Aorta (tissue), 5 donors: ENCODE measurements around the gene FBXL17. TPM values are rescaled to one million over a fixed set of nuclear protein-coding genes. Genes with fewer than 3 reads are reported as not detected.

ENCODE experiments used
- ATAC-seq: fragments of 200-7000 bp; cut with Tn5 transposase; one replicate; pipeline ENCODE4 v1.9.1; 2022; ENCODE audit warnings: moderate library complexity; ENCODE audit not compliant: low FRiP score
- DNase-seq, 2 donors: peaks; one replicate each; pipeline ENCODE4 v3.0.0-alpha.2; 2020
- H3K27ac ChIP-seq, 2 donors: one replicate each; pipeline ENCODE4 v1.5.1; 2013; ENCODE audit warnings: low read length in 2 of 2, mild to moderate bottlenecking in 2 of 2, moderate library complexity in 2 of 2, control low read depth in 1 of 2, inconsistent platforms in 1 of 2, low read depth in 1 of 2
- H3K27me3 ChIP-seq, 2 donors: one replicate each; pipeline ENCODE4 v1.6.1; 2013; ENCODE audit warnings: control low read depth in 1 of 2, low read length in 1 of 2, mild to moderate bottlenecking in 1 of 2, moderate library complexity in 1 of 2; ENCODE audit not compliant: insufficient read depth in 2 of 2, control insufficient read depth in 1 of 2
- H3K36me3 ChIP-seq, 2 donors: one replicate each; pipeline ENCODE4 v1.6.1; 2013; ENCODE audit warnings: control low read depth in 1 of 2, low read length in 1 of 2, mild to moderate bottlenecking in 1 of 2; ENCODE audit not compliant: insufficient read depth in 2 of 2, control insufficient read depth in 1 of 2
- H3K4me1 ChIP-seq, 2 donors: one replicate each; pipeline ENCODE4 v1.6.1; 2013; ENCODE audit warnings: low read length in 2 of 2, control low read depth in 1 of 2, mild to moderate bottlenecking in 1 of 2, moderate library complexity in 1 of 2; ENCODE audit not compliant: insufficient read depth in 2 of 2, control insufficient read depth in 1 of 2
- H3K4me3 ChIP-seq, 2 donors: one replicate each; pipeline ENCODE4 v1.5.1; 2013; ENCODE audit warnings: low read length in 2 of 2, control low read depth in 1 of 2, mild to moderate bottlenecking in 1 of 2
- H3K9me3 ChIP-seq: one replicate; pipeline ENCODE4 v1.6.1; 2013; ENCODE audit warnings: mild to moderate bottlenecking, low read length; ENCODE audit not compliant: control insufficient read depth
- WGBS, 2 donors: extraction: QIAGEN DNeasy Blood & Tissue Kit; methylation state at CpG; one replicate each; pipeline ENCODE4 v1.1.7; 2013; 5-methylcytosine and 5-hydroxymethylcytosine counted together
- intact Hi-C, 2 donors: fragments of 100-400 bp; cut with DNase I; formaldehyde crosslinking; loops; one replicate each; pipeline versions ENCODE4 v1.14.2 to v1.15.0; 2022
- polyA plus RNA-seq, 2 donors: library from polyadenylated mRNA; stranded (reverse); fragments of 200-250 nt; gene quantifications; one replicate each; pipeline ENCODE4 v1.2.3, GENCODE V29; 2013
- total RNA-seq, 2 donors: library from RNA; stranded (reverse); fragmentation: NEBNext Ultra II Directional; extraction: Animal tissue kit (Norgen Biotek cat#: 25700); gene quantifications; one replicate each; pipeline ENCODE4 v1.2.1, GENCODE V29; 2021
- donor health status: healthy with polysubstance abuse.
- donor health status: Bipolar disorder and iron deficiency.
- donor health status: DM: no; HTN: no; CAD: no.
- donor health status: DM: no; HTN: no; CAD: no.
- donor health status: DM: yes; HTN: yes; CAD: no.

FBXL17 gene
- total and polyA plus RNA-seq, 4 donors, result 10.3 to 36.3 (median 20.7) TPM

GRCh38 chr5:108148715-108149139, 233.2 kb downstream of the FBXL17 start:
- Histone ChIP-seq H3K27ac (no peak overlapping the region), H3K27me3 (no peaks in the 10 kb centered on the region), H3K4me1 (no peaks in the 10 kb centered on the region), H3K36me3 (no peaks in the 10 kb centered on the region), H3K4me3 (no peak overlapping the region), H3K9me3 (no peaks in the 10 kb centered on the region)
- intact Hi-C loops, result no loop called here
- DNase-seq (no peak), ATAC-seq (no peak)

DNA sequence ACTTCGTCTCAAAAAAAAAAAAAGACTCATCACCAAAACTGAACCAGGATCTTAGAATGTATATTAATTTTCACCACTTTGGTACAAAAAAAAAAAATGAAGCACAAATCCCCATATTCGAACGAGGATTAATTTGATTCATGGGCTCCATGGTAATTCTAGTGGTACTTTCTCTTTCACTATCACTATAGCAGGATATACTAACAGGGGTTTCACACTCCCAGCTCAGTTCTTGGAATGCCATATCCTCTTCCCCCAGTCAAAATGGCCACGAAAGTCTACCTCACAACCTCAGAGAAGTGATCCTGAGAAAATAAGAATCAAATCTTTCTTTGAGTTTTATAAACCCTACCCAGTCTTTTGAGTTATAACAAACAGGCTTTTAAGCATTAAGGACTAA, 235.7 kb downstream of the FBXL17 start:
- no peaks in the 10 kb centered on the region for H3K9me3 ChIP-seq
- intact Hi-C loops, result no loop called here
- ATAC-seq (no peak), DNase-seq (no peak)
- H3K27me3 ChIP-seq, result no peaks in the 10 kb centered on the region
- H3K27ac ChIP-seq, result no peak overlapping the region
- no peak overlapping the region for H3K4me3 ChIP-seq
- no peaks in the 10 kb centered on the region for H3K4me1 ChIP-seq
- WGBS, 2 donors, result 96 to 98% methylated on average over 4 of the region's 4 CpGs
- H3K36me3 ChIP-seq, result no peaks in the 10 kb centered on the region

DNA sequence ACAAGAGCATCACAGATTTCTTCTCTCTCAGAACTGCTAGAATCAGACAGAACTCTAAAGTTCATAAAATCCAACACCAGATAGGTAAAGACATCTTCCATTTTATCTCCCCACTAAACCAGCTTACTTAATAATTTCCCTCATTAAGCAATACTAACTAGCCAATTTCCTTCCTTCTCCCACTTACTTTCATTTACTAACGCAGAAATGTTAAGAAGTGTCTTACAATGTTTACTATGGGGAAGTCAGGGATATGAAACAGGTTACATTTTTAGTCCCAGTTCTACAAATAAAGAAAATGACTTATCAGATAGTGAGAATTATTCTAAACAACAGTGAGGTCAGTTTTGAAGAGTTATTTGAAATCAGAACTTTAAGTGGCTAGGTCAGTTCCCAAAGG, 236.5 kb downstream of the FBXL17 start:
- Histone ChIP-seq H3K4me1 (no peaks in the 10 kb centered on the region), H3K27ac (no peak overlapping the region), H3K4me3 (no peak overlapping the region), H3K36me3 (no peaks in the 10 kb centered on the region), H3K9me3 (no peaks in the 10 kb centered on the region), H3K27me3 (no peaks in the 10 kb centered on the region)
- 90 to 91% methylated on average over 1 of the region's 1 CpG for WGBS, 2 donors
- intact Hi-C loops, result no loop called here
- ATAC-seq (no peak), DNase-seq (no peak)

- intact Hi-C loops, result no loop called here
- Histone ChIP-seq H3K4me3 (no peak overlapping the region), H3K27ac (no peak overlapping the region), H3K4me1 (peaks cover 0 to 4% of the 10 kb centered on the region in 2 donors), H3K27me3 (no peaks in the 10 kb centered on the region), H3K36me3 (no peaks in the 10 kb centered on the region), H3K9me3 (no peaks in the 10 kb centered on the region)
- WGBS, 2 donors, result 28 to 42% methylated on average over 4 of the region's 4 CpGs
- ATAC-seq, result no peak
- DNase-seq, result no peak
Measured at GRCh38 chr5:108144332-108144731, 237.6 kb downstream of the FBXL17 start.

- H3K9me3 ChIP-seq, result no peaks in the 10 kb centered on the region
- ATAC-seq (no peak), DNase-seq (no peak)
- no peaks in the 10 kb centered on the region for H3K36me3 ChIP-seq
- H3K27me3 ChIP-seq, result no peaks in the 10 kb centered on the region
- H3K27ac ChIP-seq, result no peak overlapping the region
- no peak overlapping the region for H3K4me3 ChIP-seq
- intact Hi-C loops, result no loop called here
- H3K4me1 ChIP-seq, result peaks cover 0 to 6% of the 10 kb centered on the region in 2 donors
Measured at GRCh38 chr5:108143581-108143980, 238.3 kb downstream of the FBXL17 start.

DNA sequence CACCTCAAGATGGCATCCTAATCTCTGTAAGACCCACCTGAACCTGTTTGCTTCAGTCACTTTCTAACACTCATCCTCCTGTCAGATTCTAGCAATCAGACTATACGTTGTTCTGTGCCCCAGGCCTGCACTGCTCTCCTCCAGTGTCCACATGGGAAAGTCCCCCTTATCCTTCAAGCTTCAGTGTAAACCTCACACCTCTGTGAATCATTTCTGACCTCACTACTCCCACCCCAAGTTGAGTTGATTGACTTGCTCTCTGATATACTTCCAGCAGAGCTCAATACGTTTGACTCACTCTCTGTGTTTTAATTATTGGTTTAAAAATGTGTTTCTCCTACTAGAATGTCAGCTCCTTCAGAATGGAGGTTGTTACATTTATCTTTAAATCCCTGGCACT, 240.2 kb downstream of the FBXL17 start:
- no peak for DNase-seq
- no peak for ATAC-seq
- H3K9me3 ChIP-seq, result no peaks in the 10 kb centered on the region
- no peak overlapping the region for H3K27ac ChIP-seq
- WGBS, 2 donors, result 93 to 96% methylated on average over 2 of the region's 2 CpGs
- no peaks in the 10 kb centered on the region for H3K36me3 ChIP-seq
- intact Hi-C loops, result no loop called here
- no peak overlapping the region for H3K4me3 ChIP-seq
- H3K4me1 ChIP-seq, result peaks cover 0 to 6% of the 10 kb centered on the region in 2 donors
- no peaks in the 10 kb centered on the region for H3K27me3 ChIP-seq

- WGBS, 2 donors, result 6 to 18% methylated on average over 2 of the region's 2 CpGs
- no peaks in the 10 kb centered on the region for H3K27me3 ChIP-seq
- ATAC-seq, result no peak
Measured at GRCh38 chr5:108136493-108136892, 245.4 kb downstream of the FBXL17 start.

DNA sequence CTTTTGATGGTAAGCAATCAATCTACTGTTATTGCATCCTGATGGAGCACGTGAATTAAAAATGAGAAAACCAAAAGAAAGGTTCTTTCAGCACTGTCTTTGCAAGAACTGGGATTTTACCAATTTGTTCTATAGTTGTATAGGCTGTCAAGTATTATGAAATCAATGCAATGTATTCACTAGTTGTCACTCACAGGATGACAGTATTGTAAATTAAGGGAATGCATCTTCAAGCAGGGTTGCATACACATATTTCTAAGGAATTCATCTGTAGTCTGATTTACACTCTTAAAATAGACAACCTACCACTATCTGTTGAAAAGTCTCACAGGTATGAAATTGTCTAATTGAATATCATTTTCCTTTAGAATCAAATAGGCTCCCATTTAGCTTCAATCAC, 252.8 kb downstream of the FBXL17 start:
- H3K27me3 ChIP-seq, result no peaks in the 10 kb centered on the region
- H3K27ac ChIP-seq, result no peak overlapping the region
- H3K36me3 ChIP-seq, result no peaks in the 10 kb centered on the region
- 97 to 100% methylated on average over 1 of the region's 1 CpG for WGBS, 2 donors
- ATAC-seq (no peak), DNase-seq (no peak)
- intact Hi-C loops, result no loop called here
- no peaks in the 10 kb centered on the region for H3K4me1 ChIP-seq
- H3K9me3 ChIP-seq, result no peaks in the 10 kb centered on the region
- H3K4me3 ChIP-seq, result no peak overlapping the region

More at GRCh38 chr5:108136493-108136892, 245.4 kb downstream of the FBXL17 start:
- no peak for DNase-seq
- Histone ChIP-seq H3K4me1 (peaks cover 0 to 6% of the 10 kb centered on the region in 2 donors), H3K4me3 (no peak overlapping the region), H3K27ac (no peak overlapping the region), H3K36me3 (no peaks in the 10 kb centered on the region), H3K9me3 (no peaks in the 10 kb centered on the region)
- intact Hi-C loops, result no loop called here

DNA sequence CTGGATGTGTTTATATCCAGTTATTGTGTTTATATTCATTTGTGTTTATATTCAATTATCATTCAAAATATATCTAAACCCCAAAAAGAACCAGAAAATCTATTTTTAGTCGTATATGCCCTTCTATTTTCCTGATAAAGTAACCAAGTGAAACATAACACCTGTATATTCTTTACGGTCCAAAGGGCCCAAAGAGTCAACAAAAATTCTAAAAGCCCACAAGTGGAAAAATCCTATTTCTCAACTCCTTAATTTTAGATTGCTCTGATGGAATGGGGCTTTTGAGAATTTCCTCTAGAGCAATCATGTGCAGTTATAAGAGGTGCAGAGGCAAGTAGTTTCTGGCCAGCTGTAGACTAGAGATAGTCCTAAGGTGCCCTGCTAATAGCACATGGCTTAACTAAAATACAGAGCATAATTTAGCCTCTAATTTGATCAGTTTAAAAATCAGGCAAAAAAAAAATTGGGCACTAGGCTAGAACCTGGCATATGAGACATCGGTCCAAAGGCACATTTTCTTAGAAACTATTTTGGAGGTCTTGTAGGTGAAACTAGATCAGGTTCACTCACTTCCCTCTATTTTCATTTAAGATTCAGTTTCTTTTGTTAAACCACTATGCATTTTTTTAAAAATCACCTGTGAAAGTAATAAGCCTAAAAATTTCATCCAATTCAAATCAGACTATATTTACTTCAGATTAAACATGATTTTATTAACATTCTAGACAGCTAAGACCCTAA, 256.0 kb downstream of the FBXL17 start:
- no peaks in the 10 kb centered on the region for H3K4me1 ChIP-seq
- H3K4me3 ChIP-seq, result no peak overlapping the region
- no peaks in the 10 kb centered on the region for H3K9me3 ChIP-seq
- no peak for ATAC-seq
- intact Hi-C loops, result no loop called here
- WGBS, 2 donors, result 93 to 95% methylated on average over 3 of the region's 3 CpGs
- no peak overlapping the region for H3K27ac ChIP-seq
- H3K36me3 ChIP-seq, result peaks cover 0 to 1% of the 10 kb centered on the region in 2 donors
- H3K27me3 ChIP-seq, result no peaks in the 10 kb centered on the region
- no peak for DNase-seq
